GM19397 (cell line): Measurements from ENCODE around the gene LIMS3.
"Not testable (repeated sequence)": the region's sequence is repeated elsewhere in the genome, so short reads cannot be mapped to it uniquely, and the experiment has no call there.

Experiments used
- ATAC-seq: cut with Tn5 transposase; IDR thresholded peaks from one replicate; pipeline ENCODE4 v1.9.1; 2021; ENCODE audit warnings: mild to moderate bottlenecking, moderate library complexity; ENCODE audit not compliant: unreplicated experiment

The LIMS3 gene

DNA sequence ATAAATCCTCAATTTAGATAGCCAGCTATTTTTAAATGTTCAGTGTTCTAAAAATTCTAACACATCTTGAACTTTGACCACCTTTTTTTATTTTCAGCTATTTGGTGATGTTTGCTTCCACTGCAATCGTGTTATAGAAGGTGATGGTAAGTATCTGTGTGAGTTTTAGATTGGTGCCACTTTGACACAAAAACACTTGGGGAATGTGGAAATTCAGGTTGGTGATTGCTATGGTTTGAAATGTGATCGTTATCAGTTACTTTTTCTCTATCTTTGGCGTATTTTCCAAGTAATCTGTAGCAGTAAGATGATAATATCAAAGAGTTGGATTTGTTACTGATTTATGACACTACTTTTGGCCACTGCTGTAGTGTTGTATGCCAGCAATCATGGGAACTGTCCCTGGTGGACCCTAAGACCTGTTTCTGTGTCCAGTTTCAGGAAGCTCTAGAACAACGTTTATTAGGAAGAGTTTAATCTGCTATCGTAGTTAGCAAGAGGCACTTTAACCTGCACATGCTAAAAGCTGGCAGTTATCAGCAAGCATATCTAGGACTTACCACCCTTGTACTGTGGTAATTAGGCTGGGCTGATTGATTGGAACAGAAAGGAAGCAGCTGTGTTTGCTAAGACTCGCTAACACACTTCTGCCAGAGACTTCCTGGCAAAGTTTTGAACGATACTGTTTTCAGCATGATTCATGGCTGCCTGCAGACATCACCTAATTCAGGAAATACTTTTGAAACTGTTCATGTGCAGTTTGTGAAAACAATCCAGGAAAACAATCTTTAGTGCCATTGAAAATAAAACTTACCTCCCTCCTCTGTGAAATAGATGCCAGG, 23.3 kb downstream of the LIMS3 start:
- not testable (repeated sequence) for ATAC-seq

DNA sequence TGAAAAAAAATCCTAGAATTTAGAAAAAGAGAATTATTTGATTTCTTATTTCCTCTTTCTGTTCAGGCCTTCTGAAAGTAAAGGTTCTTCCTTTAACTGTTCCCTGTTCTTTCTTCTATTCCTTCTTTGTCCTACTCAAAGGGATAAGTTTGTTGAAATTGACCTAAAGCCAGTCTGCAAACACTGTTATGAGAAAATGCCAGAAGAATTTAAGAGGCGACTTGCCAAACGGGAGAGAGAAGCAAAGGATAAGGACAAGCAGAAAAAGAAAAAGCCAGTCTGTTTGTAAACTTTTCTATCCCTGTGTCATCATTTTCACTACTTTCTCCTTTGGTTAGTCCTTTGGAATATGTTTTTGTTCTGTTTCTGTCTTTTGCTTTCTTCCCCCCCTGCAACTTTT, 26.0 kb downstream of the LIMS3 start:
- not testable (repeated sequence) for ATAC-seq

DNA sequence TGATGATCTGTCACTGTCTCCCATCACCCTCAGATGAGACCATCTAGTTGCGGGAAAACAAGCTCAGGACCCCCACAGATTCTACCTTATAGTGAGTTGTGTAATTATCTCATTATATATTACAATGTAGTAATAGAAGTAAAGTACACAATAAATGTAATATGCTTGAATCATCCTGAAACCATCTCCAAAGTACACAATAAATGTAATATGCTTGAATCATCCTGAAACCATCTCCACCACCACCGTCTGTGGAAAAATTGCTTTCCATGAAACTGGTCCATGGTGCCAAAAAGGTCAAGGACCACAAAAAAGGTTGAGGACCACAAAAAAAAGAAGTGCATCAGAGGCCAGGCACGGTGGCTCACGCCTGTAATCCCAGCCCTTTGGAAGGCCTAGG, 29.3 kb downstream of the LIMS3 start:
- ATAC-seq = not testable (repeated sequence)

DNA sequence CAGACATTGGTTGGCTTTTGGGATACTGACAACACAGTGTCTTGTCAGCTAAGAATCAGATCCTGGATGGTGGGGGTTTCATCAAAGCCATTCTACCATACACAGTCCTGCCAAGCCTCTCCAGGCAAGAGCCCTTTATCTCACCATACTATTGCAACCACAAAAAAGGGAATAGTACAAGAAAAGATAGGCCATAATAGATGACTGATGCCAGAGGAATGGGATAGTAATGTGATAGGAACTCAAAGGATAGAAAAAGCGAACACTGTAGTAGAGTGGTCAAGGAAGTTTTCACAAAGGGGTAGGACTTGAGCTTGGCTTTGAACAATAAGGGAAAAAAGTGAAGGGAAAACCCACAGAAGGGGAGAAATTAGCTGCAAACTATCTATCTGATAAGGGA, 30.7 kb downstream of the LIMS3 start:
- not testable (repeated sequence) for ATAC-seq

DNA sequence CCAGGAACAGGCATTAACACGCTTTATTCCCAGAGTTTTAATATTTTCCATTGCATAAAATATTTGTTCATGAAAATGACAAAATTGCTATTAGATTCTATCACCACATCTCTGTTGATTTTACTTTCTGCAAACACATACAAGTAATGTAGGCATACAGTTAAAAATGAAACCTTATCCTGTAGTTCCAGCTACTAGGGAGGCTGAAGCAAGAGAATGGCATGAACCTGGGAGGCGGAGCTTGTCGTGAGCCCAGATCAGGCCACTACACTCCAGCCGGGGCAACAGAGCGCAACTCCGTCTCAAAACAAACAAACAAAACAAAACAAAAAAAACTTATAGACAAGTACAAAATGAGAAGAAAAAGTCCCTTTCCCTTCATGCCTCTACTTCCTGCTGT, 38.0 kb downstream of the LIMS3 start:
- not testable (repeated sequence) for ATAC-seq

DNA sequence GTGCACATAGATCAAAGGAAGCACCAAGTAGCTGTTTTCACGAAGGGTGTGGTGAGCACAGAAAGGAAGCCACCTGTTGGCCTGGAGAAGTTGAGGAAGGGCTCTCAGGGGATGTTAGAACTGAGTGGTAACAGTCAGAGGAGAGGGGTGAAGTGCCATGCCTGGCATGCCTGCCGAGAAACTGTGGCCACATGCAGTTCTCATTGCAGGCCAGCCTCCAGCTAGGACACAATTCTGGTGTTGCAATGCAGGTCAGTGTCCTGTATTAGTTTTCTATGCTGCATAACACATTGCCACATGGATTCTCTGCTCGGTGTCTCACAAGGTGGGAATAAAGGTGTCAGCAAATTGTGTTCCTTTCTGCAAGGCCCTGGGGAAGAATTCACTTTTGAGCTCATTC, 46.9 kb downstream of the LIMS3 start:
- not testable (repeated sequence) for ATAC-seq

DNA sequence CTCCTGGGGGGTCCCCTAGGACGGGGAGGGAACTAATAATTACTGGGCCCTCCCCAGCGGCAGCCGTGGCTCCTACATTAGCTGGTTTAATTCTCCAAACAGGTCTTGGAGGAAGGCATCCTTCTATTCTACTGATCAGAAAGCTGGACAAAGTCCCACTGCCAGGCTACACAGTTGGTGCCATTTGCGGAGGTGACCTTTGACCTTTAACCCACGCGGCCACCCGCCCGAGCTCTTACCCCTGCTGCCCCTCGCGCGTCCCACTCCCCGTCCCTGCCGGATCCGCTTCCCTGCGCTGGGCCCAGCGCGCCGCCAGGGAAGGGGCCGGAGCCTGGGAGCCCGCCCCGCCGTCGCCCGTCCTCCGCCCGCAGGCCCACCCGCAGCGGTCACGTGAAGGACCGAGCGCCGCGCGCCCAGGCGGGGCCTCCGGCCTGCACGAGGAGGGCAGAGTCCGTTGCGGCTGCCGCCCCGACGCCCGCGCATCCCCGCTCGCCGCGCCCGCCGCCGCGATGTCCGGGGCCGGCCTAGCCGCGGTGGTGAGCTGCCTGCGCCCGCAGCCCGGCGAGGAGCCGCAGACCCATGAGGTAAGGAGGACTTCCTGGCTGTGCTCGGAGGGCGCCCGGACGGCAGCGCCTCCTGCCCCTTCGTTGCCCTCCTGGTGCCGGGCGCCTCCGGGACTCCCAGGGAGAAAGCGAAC, 48.9 kb downstream of the LIMS3 start:
- not testable (repeated sequence) for ATAC-seq

DNA sequence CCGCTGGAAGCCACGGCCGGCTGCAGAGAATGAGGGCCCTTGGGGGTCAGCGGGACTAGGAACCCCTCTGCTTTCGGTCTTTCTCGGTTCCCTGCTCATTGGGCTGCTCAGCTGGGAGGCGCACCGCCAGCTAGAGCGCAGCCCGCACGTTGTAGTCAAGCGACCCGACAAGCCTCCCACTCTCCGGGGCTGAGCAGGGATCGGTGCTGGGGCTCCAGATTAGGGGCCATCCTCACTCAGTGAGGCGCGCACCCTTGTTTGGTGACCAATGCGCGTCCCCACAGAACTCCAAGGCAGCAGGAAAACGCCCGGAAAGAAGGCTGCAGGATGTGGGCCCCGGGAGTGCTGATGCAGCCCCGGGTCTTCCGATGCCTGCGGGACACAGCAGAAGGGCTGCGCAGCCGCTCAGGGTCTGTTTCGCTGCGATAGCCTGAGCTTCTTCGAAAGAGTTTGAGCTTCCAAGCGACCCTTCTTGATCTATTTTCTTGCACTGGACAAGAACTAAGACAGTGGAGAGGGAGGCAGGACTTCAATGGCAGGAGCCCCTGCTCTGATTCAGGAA, 49.6 kb downstream of the LIMS3 start:
- ATAC-seq = not testable (repeated sequence)

DNA sequence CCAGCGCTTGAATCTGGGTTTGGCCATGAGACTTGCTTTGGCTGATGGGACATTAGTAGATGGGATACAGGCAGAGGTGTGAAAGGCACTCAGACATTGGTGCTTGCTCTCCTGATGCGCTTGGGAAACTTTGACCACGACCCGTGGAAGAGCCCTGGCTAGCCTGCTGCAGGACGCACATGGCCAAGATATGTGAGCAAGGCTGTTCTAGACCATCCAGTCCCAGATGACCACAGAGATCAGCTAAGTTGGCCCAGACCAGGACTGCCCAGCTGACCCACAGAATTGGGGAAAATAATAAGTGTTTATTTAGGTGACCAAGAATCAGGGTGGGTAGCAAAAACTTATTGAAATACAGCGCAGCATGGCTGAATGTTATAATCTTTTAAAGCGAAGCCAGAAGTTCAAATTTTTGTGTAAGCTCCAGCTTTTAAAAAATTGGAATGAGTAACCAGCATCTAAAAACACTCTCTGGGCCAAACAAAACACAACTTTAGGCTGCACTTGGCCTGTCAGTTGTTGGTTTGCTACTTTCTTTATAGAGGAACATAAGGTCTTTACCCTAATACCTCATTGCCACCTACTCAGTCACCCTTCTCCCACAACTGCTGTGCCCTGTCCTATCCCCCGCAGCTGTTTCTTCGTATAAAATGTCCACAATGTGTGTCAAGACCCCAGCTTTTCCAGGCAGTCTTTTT, 51.8 kb downstream of the LIMS3 start:
- ATAC-seq = not testable (repeated sequence)

DNA sequence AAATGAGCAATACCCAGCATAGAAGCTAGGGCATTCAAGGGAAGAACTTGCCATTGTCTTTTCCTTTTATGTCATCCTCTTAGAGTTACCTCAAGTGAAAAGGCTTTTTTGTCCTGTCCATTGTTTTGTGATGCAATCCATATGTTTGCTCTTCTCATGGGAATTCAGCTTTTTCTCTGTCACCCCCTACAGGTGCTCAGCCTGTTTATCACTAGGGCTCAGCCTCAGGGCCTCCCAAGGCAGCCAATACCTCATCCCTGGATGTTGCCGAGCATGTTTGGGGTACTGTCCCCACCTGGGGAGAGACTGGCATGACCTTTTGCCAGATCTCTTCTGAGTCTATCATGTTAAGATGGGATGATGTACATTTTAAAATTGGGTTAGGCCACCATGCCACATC, 65.5 kb downstream of the LIMS3 start:
- not testable (repeated sequence) for ATAC-seq

DNA sequence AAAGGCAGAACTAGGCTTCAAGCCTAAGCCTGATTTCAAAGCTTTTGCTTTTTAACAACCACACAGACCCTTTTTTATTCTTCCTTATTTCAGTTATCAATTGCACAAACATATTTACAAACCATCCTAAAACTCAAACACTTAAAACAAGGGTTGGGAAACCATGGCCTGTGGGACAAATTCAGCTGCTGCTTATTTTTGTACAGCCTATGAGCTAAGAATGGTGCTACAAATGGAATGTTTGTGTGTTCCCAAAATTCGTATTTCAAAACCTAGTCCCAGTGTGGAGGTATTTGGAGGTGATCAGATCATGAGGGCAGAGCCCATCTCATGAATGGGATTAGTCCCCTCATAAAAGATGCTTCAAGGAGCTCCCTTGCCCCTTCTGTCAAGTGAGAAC, 67.0 kb downstream of the LIMS3 start:
- ATAC-seq = not testable (repeated sequence)

DNA sequence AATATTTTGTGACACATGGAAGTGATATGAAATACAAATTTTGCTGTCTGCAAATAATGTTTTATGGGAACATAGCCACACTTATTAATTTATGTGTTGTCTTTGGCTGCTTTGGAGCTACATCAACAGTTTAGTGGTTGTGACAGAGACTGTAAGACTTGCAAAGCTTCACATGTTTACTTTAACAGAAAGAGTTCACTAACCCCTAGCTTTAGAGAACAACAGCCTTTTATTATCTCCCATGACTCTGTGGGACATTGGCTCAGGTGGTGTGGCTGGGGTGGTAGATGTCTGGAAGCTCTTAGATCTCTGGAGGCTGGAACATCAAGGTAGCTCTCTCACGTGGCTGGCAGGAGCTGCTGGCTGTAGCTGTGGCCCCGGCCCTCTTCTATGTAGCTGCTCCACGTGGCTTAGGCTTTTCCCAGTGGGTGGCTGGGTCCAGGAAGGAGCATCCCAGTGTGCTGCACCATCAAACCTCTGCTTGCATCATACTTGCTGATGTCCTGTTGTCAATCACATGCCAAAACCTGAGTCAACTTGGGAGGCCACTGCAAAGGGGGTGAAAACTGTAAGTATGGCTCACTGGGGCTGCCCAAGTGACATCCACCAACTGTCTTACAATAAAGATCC, 67.7 kb downstream of the LIMS3 start:
- ATAC-seq = not testable (repeated sequence)

DNA sequence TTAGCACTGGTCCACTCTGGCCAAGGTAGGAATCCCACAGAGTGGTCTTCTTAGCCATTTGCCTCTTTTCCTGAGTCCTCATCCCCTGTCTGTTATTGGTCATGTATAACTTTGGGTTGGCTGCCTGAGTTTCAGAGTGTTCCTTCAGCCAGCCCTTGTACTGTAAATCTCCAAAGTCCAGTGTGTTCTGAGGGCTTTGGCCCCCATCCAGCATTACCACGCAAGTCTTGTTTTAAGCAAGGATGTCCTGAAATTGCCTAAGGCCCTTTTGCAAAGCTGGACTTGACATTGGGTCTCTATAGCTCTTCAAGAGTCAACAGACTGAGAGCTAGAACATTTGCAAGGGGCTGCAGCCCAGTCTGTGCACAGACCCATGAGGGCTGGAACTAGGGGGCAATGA, 68.4 kb downstream of the LIMS3 start:
- ATAC-seq = not testable (repeated sequence)

DNA sequence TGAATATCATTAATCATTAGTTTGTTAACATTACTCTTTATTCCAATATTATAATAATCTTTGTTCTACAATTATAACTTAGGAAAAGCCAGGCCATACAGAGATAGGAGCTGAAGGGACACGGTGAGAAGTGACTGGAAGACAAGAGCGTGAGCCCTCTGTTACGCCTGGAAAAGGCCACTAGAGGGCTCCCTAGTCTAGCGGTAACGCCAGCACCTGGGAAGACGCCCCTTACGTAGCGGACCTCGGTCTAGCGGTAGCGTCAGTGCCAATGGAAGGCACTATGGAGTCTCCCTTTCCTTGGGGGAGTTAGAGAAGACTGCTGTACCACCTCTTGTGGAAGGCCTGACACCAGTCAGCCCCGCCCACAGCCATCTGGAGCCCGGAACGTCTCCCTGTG, 71.4 kb downstream of the LIMS3 start:
- not testable (repeated sequence) for ATAC-seq

DNA sequence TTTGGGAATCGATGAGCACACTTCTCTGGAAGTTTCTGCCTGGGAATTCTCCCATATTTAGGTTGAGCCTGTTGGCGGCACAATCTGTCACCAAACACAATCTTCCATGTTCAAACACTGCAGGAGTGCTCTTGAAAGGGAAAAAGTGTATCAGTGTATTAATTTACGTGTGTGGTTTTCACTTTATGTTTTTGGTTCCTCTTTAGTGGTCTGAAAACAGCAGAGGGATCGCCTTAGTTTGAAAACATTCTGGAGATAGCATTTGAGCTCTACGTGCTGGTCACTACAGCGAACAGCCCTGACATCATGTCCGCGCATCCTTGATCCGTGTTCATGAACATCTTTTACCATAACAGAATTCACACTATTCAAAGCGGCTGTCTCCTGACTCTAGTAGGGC, 73.2 kb downstream of the LIMS3 start:
- not testable (repeated sequence) for ATAC-seq
